B cell (primary cell): ENCODE data around the gene RXYLT1.

Experiments
- CTCF ChIP-seq: fragments of 200-600 bp; IDR thresholded peaks from one replicate; pipeline ENCODE4 v1.8.0; 2022; ENCODE audit warnings: antibody characterized with exemption, mild to moderate bottlenecking
- EZH2 ChIP-seq: IDR thresholded peaks from 2 replicates; pipeline ENCODE4 v1.6.1; 2012; ENCODE audit warnings: borderline replicate concordance, low read depth, mild to moderate bottlenecking, moderate library complexity, low read length; ENCODE audit not compliant: insufficient read depth, poor library complexity, severe bottlenecking

GRCh38 chr12:63770375-63770774, 9.3 kb upstream of the RXYLT1 start:
- no peak for TF ChIP-seq CTCF
- TF ChIP-seq EZH2, result no peak
